DMS153 (cell line): Measurements from ENCODE around the gene TEX9.
"Not testable (repeated sequence)": the region's sequence is repeated elsewhere in the genome, so short reads cannot be mapped to it uniquely, and the experiment has no call there.

Experiments used
- DNase-seq: peaks from one replicate; lab custom pipeline; 2025; lab: John Stamatoyannopoulos, UW

Gene TEX9

DNA sequence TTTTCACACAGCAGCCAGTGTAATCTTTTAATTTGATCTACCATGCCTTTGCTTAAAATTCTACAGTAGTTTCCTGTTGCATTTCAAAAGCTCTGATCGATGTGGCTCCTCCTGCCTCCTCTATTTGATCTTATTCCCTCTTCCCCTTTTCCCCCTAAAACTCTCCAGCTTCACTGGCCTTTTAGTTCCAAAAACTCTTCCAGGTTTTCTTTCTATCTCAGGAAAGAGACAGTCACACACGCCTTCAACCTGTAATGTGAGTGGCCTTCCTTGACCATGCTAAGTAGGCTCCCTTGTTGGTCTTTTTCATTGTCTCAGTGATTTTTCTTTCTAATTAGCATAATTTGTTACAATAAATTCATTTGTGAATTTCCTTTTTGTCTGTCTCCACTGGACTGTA is 985 bp downstream of the TEX9 start:
- DNase-seq: no peak

DNA sequence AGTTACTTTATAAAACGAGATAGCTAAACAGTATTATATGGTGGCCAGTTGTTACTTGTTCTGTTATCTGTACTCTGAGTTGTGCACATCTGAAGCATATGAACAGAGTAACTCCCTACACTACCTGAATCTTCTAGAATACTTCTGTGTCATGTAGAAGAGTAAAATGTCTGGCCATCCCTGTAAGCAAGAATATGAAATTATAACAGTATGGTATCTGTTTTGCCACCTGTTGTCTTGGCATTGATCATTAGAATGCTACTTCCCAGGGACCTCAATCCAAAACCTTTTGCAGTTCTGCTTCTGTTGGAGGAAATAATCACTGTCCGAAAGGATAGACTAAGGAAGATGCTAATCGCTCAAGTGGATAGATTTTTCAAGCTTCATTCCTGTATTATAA is 1.9 kb downstream of the TEX9 start:
- no peak for DNase-seq

DNA sequence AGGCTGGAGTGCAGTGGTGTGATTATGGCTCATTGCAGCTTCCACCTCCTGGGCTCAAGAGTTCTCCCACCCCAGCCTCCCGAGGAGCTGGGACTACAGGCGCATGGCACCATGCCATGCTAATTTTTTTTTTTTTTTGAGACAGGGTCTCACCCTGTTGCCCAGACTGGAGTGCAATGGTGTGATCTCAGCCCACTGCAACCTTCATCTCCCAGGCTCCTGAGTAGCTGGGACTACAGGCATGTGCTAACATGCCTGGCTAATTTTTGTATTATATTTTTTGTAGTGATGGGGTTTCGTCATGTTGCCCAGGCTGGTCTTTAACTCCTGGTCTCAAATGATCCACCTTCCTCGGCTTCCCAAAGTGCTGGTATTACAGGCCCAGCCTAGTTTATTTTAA is 4.0 kb downstream of the TEX9 start:
- DNase-seq: no peak

- DNase-seq: no peak
These were observed 6.4 kb downstream of the TEX9 start for GRCh38 chr15:56371495-56372147.

- not testable (repeated sequence) for DNase-seq
These were observed 9.5 kb downstream of the TEX9 start for GRCh38 chr15:56374693-56375092.

- not testable (repeated sequence) for DNase-seq
These were observed 12.6 kb downstream of the TEX9 start for GRCh38 chr15:56377822-56378221.

DNA sequence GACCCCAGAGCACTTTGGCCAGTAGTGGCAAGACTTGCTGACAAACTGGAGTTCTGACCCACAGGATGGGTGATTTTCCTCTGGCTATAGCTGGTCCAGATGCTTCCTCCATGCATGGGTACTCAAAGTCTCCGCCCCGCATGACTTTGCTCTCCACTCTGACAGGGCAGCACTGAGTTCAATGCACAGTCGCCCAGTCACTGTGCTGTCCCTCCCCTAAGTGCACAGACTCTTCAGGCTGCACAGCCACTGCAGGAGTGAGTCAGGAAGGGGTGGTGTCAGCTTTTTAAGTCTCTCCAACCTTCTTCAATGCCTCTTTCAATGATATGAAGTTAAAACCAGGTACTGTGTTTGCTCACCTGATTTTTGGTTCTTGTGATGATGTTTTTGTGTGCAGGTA is 17.8 kb downstream of the TEX9 start:
- no peak for DNase-seq

GRCh38 chr15:56385908-56386307 is 20.7 kb downstream of the TEX9 start:
- DNase-seq: no peak

DNA sequence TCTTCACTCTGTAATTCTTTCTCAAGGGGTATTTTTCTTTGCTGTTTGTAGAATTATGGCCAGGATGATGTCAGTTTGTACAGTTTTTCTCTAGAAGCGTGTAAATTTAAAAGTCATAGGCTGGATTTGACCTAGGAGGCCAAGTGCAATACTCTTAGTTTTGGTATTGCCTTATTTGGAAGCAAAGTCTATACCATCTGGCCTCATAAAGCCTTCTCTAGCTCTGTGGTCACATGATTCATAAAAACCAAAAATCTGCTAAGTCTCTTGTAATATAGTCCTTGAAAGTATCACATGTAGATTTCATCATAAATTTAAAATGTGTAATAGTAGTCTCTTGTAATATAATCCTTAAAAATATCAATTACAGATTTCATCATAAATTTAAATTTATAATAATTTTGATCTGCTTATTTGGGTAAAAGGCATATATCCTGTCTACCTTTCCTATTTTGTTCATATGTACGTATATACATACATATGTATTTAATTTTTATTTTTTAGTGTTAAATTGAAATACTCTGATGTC is 25.6 kb downstream of the TEX9 start:
- no peak for DNase-seq

DNA sequence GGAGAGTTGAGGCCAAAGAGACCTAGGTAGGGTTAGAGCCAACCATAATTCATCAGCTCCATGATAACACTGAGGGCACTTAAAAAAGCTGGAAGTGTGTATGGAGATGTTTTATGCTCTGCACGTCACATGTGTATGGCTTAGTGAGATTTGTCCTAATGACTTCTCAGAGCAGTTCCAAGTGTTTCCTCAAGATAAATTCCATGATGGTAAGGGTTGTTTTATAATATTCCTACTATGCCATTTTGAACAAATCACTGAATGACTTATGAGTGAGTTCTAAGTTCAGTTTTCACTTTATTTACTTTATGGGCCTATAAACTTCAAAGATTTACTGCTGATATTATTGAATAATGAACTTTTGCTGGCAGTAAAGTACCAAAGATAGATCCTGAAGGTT is 28.1 kb downstream of the TEX9 start:
- no peak for DNase-seq

DNA sequence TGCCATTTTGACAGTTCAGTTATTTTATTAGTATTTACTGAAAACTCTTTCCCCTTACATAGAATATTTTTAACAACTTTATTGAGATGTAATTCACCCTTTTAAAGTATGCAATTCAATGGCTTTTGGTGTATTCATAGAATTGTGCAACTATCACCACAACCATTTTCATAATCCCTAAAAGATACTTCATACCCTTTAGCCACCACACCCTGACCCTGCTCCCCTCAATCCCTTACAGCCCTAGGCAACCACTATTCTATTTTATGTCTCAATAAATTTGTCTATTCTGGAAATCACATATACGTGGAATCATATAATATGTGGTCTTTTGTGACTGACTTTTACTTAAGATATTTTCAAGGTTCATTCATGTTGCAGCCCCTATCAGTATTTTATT is 29.7 kb downstream of the TEX9 start:
- no peak for DNase-seq

DNA sequence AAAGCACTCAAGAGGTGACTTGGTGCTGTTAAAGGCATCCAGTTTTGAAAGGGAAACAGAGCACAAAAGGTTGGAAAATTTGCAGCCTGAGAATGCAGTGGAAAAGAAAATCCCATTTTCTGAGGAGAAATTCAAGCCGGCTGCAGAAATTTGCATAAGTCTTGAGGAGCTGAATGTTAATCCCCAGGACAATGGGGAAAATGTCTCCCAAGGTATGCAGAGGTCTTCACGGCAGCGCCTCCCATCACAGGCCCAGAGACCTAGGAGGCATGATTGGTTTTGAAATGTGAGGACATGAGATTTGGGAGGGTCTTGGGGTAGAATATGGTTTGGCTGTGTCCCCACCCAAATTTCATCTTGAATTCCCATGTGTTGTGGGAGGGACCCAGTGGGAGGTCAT is 32.1 kb downstream of the TEX9 start:
- not testable (repeated sequence) for DNase-seq

DNA sequence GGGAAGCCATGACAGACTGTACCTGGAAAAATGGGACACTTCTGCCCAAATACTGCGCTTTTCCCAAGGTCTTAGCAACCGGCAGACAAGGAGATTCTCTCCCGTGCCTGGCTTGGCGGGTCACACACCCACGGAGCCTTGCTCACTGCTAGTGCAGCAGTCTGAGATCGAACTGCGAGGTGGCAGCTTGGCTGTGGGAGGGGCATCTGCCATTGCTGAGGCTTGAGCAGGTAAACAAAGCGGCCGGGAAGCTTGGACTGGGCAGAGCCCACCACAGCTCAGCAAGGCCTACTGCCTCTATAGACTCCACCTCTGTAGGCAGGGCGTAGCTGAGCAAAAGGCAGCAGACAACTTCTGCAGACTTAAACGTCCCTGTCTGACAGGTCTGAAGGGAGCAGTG is 34.0 kb downstream of the TEX9 start:
- not testable (repeated sequence) for DNase-seq

DNA sequence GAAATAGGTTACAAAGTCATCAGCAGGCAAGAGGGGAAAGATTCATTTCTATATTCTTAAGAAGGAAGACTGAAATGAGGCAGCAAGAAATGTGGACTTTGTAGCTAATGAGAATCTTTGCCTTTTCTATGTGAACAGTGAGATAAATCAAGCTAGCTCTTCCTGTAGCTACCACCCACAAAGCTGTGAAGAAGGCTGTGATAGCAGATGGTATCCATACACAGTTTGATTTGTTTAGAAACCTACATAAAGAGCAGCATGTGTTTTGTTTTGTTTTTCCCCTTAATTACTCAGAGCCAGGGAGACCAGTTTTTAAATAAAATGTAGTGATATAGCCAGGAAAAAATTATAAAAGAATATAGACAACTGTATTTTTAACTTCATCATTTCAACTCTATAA is 45.5 kb downstream of the TEX9 start:
- no peak for DNase-seq

GRCh38 chr15:56411122-56411749 is 46.0 kb downstream of the TEX9 start:
- DNase-seq: no peak

- DNase-seq: not testable (repeated sequence)
These were observed 48.0 kb downstream of the TEX9 start for GRCh38 chr15:56413114-56413733.

- DNase-seq: no peak
These were observed 60.0 kb downstream of the TEX9 start for GRCh38 chr15:56425276-56425675.

GRCh38 chr15:56425976-56426375 is 60.8 kb downstream of the TEX9 start:
- DNase-seq: no peak

GRCh38 chr15:56428821-56429458 is 63.7 kb downstream of the TEX9 start:
- DNase-seq: no peak

DNA sequence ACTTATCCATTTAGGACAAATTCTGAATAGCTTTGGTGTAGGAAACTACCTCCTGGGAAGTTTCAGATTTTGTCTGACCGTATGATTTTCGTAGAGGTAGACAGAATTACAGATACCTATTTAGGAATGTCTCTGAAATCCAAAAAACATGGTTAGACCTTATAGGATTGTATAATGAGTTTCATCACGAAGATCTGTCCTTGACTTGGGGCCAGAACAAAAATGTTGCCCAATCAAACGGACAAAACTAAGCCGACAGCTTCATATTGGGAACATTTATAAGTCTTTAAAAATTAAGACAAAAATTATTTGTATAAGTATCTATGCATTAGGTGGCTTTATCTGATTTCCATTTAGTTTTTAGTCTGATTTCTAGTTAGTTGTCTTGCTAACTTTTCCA is 67.1 kb downstream of the TEX9 start:
- no peak for DNase-seq

- DNase-seq: no peak
These were observed 75.1 kb downstream of the TEX9 start for GRCh38 chr15:56440214-56440770.

DNA sequence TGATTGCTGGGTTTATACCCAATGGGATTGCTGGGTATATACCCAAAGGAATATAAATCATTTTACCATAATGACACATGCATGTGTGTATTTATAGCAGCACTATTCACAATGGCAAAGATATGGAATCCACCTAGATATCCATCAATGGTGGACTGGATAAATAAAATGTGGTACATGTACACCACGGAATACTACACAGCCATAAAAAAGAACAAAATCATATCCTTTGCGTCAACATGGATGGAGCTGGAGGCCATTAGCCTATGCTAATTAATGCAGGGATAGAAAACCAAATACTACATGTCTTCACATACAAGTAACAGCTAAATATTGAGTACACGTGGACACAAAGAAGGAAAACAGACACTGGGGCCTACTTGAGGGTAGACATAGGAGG is 77.1 kb downstream of the TEX9 start:
- no peak for DNase-seq

DNA sequence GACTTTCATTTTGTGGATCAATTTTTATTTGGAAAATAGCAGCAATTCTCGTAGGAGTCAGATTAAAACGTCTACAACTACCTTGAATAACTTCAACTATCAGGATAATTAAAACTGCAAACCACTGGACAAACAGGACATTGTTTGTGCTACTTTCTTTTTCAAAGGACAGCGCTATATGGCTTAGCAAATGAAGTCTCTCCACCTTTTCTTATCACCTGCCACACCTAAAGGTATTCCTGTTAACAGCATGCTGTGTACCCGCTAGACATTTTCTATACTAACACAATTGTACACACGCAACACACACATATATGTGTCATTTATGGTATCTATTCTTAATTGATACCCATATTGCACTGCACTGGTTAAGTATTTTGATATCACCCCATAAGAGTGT is 80.5 kb downstream of the TEX9 start:
- DNase-seq: no peak
